Hindlimb muscle (tissue), 1 donor: ENCODE results near the gene ZC3H15. TPM values are rescaled to one million over a fixed set of nuclear protein-coding genes. Genes with fewer than 3 reads are reported as not detected.
"Not testable (repeated sequence)": the region's sequence is repeated elsewhere in the genome, so short reads cannot be mapped to it uniquely, and the experiment has no call there.

Experiments
- DNase-seq: peaks from one replicate; pipeline ENCODE4 v3.0.0-alpha.2; 2013
- polyA plus RNA-seq: library from polyadenylated mRNA; unstranded; fragments of 120-200 nt; gene quantifications from one replicate; pipeline ENCODE4 v1.2.1, GENCODE V29; 2013; ENCODE audit not compliant: insufficient read length

The ZC3H15 gene
- 63.6 TPM for polyA plus RNA-seq

DNA sequence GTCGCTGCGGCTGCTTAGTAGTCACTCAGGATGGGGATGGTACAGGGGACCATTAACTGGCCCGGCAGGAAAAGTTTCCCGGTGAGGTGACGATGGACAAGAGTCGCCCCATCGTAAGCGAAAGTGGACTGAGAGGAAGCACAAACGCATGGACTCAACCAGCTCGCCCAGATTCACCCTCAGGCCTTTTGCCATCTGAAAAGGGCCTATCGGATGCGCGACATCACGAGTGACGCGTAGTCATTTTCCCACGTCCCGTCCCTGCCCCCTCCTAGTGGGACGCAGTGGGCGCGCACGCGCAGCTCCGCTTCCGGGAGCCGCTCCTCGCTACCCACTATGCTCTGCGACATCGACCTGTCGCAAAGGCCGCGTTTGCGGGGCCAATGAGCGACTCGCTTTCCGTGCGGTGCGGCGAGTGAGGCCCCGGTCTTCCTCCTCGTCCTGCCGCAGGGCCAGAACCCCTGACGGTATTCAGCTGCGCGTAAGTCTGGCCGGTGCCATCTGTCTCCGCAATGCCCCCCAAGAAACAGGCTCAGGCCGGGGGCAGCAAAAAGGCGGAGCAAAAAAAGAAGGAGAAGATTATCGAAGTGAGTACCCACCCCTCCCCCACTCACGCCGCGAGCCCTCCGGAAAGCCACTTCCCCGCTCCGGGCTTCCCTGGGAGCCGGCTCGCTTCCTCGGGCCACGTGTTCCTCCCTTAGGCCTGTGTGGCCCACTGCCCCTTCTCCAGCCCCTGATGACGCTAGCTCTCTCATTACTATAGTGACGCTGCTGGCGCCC, at the start of gene ZC3H15:
ZC3H15 (plus strand) TSS at position 390 of the 780 bp plus-strand sequence; CDS start at position 513, 123 bp downstream.
- DNase-seq: peak; percentile 99

DNA sequence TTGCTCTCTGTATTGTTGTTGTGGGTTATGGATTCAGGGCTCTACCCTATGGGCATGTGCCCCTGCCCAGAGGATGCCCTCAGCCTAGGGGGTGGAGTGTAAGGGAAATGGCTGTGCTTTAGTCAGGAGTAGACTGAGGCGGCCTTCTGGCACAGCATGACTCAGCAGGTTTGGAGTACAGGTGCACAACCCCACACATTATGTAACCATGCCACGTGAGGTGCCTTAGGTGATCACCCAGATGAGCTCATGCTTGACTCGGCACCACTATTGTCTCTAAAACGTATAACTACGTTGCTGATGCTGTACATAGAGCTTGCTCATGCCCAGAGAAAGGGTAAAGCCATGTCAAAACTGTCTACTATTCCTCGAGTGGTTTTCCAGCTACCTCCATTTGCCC, 48.3 kb upstream of the ZC3H15 start:
- DNase-seq: no peak

DNA sequence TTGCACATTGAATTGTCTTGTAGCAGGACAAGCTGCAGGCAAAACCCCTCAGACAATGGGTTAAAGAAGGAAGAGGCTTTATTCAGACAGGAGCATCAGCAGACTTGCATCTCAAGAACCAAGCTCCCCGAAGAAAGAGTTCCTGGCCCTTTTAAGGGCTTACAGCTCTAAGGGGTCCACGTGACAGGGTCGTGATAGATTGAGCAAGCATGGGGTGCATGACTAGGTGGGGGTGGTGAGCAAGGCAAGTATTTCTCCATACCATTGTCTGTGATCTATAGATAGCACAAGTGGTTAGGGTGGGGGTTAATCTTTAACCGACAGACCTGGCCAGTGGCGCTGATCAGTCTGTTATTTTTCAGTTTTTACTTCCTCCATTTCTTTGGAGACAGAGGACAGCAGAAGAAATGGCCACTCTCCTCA, 46.4 kb upstream of the ZC3H15 start:
- DNase-seq: not testable (repeated sequence)

- DNase-seq: no peak
Measured at GRCh38 chr2:186440506-186440905, 45.6 kb upstream of the ZC3H15 start.

GRCh38 chr2:186442885-186443284, 43.2 kb upstream of the ZC3H15 start:
- no peak for DNase-seq

- DNase-seq: no peak
Measured at GRCh38 chr2:186443851-186444250, 42.2 kb upstream of the ZC3H15 start.

DNA sequence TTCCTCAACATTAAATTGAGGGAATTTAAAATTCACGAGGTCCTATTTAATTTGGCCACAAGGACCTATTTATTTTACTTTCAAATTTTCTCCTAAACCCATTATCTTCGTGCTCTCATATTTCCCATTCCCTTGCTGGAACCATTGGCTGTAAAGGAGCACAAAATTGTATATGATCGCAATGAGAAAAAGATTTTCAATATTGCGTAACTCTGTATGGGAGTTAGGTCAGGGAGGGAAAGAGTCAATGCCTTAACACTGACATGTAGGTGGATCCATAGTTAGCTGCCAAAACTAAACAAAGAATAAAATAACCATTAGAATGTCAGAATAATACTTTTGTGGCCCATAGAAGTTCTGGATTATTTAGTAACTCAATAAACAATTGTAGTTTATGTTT, 40.6 kb upstream of the ZC3H15 start:
- no peak for DNase-seq

DNA sequence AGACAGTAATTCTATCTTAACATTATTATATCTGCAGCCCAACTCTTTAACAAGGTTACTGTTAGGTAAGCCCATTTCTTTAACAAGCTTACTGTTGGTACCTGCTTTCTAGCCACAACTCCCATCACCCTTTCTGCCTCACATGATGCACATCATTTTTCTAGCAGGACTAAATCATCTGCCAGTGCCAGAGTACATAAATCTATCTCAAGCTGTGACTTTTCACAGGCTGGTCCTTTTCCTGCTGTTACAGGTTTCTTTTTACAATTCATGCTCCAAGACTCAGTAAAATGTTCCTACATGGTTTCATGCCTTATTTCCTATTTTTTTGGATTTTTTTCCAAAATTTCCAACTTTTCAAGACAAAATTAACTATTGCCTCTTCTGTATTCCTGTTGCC, 30.4 kb upstream of the ZC3H15 start:
- no peak for DNase-seq

DNA sequence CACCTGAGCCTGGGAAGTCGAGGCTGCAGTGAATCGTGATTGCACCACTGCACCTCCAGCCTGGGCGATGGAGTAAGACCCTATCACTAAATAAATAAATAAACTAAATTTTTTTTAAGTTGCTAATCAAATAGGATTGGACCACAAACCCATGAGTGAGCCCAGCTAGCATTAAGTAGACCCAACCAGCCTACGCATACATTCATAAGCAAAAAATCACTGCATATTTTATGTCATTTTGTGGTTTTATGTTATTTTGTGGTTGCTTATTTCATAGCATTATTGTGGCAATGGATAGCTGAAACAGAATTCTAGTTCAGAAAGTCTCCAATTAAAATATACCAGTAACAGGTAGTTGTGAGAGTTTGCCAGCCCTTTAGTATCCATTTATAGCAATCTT, 29.1 kb upstream of the ZC3H15 start:
- DNase-seq: no peak

DNA sequence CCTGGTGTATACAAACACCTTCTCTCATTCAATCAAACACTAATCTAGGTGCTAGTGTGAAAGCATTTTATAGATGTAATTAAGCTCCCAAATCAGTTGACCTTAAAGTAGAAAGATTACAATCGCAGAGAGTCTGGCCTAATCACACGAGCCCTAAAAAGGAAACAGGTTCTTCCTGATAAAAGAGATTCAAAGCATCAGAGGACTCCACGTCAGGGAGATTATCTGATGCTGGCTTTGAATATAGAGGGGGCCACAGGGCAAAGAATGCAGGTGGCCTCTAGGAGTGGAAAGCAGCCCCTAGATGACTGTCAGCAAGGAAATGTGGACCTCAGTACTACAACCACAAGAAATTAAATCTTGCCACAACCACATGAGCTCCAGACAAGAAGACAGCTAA, 28.2 kb upstream of the ZC3H15 start:
- no peak for DNase-seq

DNA sequence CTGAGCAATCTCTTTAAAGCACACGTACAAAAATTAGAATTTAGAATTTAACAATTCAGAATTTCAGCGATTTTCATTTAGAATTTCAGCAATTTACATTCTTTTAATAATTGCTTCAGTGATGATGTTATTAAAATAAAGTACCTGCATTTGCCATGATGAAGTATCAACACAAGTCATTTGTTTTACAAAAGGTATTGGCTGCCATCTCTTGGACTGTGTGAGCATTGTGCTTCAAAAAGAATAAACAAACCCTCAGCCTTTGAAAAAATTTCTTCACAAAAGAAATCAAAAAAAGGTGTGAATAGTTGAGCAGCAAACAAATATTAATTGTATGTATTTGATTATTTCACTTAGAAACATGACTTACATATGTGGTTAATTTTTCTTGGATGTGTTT, 27.1 kb upstream of the ZC3H15 start:
- DNase-seq: peak; percentile 7

DNA sequence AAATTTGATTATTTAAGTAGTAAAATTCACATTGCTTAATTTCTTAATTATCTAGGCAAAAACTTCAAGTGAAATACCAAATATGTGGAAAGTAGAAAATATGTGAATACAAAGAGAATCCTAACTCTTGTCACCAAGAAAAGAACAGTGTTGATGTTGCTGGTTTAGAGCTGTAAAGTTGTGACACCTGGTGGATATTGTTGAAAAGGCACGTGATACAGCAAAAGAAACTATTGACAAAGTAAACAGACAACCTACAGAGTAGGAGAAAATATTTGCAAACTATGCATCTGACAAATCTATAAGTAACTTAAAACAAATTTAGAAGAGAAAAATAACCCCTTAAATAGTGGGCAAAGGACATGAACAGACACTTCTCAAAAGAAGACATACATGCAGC, 25.6 kb upstream of the ZC3H15 start:
- no peak for DNase-seq

- no peak for DNase-seq
Measured at GRCh38 chr2:186466743-186467142, 19.3 kb upstream of the ZC3H15 start.

- no peak for DNase-seq
Measured at GRCh38 chr2:186467421-186467820, 18.6 kb upstream of the ZC3H15 start.

- not testable (repeated sequence) for DNase-seq
Measured at GRCh38 chr2:186472722-186473493, 13.2 kb upstream of the ZC3H15 start.

DNA sequence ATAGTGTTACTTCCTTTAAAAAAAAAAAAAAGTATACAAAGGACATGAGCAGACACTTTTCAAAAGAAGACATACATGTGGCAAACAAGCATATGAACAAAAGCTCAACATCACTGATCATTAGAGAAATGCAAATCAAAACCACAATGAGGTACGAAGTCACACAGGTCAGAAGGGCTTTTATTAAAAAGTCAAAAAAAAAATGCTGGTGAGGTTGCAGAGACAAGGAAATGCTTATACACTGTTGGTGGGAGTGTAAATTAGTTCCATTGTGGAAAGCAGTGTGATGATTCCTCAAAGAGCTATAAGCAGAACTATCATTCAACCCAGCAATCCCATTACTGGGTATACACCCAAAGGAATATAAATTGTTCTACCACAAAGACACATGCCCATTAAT, 11.8 kb upstream of the ZC3H15 start:
- not testable (repeated sequence) for DNase-seq

DNA sequence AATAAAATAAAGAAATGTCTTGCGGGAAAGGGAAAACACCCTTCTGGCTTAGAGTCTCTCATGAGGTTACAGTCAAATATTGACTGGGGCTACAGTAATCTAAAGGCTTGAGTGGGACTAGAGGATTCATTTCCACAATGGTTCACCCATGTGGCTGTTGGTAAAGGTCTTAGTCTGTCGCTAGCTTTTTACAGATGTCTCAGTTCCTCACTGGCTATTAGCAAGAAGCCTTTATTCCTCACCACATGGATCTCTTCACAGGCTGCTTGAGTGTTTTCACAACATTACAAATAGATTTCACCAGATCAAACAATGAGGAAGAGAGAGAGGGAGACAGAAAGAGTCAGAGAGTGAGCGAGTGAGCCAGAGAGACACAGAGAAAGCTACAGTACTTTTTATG, 8.3 kb upstream of the ZC3H15 start:
- no peak for DNase-seq

DNA sequence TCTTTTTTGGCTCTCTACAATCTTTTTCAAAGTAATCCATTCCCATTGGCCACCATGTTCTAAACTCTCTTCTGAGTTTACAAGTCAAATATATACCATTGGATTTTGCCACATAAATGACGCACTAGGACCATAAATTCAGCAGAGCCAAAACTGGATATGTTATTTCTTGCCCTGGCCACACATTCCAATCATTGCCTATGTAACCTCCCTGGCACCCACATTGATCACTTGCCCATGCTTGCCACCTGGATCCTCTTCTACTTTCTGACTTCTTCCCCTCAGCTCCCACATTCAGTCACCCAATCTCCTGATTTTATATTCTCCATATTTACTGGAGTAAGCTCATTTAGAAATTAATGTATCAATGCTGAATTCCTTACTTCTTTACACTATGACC, 5.1 kb upstream of the ZC3H15 start:
- no peak for DNase-seq

DNA sequence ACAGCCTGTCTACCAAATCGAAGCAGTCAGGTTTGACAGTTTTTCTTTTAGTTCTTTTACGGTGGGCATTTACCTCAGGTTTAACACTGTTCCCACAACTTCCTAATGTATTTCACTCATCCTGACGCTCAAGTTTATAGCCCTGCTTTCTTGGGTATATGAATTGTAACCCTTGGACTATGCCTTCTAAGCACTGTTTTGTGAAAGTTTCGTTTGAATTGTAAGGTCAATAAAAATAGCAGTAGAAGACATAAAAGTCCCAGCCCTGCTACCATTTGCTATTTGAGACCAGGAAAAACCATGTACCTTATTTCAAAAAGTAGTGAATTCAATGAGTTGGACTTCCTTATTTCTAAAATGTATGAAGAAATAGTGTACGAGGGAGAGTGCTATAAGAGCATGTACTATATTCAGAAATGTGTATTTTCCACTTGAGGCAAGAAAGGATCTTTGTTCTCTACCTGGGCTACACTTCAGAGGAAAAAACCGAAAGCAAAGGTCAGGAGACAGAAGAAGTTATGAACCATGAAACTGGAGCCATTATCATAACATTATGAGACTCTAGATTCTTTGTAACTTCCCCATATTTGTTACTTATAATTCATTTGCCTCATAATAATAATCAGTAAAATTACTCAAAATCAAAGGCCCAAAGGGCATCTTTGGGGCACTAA, 1.9 kb upstream of the ZC3H15 start:
- DNase-seq: no peak

DNA sequence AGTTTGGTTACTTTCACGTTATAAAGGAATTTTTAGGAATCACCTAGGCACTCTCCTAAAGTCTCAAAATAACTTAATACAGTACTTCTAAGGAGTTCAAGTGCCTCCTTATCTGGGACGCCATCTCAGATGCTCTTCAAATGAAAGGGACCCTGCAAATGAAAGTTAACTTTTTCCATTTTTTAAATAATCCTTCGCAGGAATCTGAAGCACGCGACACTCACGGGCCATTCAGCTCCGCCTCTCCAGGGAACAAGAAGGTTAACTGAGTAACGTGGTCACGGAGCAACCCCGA, 537 bp upstream of the ZC3H15 start:
- DNase-seq: no peak

DNA sequence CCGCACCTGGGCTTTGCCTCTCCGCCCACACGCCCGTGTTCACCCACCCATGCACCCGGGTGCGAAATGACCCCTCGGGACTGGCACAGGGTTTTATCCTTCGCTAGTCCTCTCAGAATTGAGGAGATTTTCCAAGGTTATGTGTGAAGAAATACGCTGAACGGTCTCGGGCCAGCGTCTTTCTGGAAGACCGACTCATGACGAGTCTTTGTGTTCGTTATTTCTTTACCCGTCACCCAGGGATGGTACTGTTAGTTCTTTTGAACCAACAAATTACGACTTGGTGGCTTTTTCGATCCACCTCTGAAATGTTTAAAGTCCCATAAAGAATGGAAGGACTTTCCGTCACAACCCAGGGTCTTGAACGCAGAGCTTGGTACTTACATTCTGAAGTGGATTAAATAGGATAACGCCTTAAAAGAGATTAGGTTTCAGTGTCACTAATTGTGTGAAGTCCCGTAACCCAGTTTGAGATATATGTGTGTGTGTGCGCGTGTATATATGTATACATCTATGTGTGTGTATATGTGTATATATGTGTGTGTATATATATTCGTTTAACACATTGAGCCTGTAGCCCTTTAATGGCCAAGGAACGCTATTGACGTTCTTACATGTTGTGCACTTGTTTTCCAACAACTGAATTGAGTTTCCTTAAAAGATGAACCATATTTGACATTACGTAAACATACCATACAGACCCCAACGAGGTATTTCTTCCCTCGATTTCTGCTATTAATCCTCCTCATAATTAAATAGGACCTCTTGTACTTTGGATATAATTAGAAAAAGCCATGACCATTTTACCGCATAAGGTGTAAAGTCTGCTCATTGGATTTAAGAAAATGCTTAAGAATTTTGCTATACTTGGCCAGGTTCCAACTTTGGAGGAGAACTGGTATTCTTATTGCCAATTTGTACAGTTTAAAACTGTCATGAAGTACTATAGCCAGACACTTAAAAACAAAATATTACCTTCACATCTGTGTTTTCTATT, 889 bp downstream of the ZC3H15 start:
- DNase-seq: no peak

GRCh38 chr2:186493564-186494085, 7.6 kb downstream of the ZC3H15 start:
- no peak for DNase-seq
